ENCODE measurements around the gene TMEM106B.
A peak's percentile ranks its signal among the peaks of the same experiment; 100 is the strongest.

The TMEM106B gene

GRCh38 chr7:12239806-12240205, 28.7 kb downstream of the TMEM106B start:
- TF ChIP-seq EZH2phosphoT487 (IDR thresholded peaks at IDR 0.05; ENCODE audit: borderline replicate concordance, low read length) (no peak), CTCF (IDR thresholded peaks at IDR 0.05; ENCODE audit: low read depth, low read length, poor library complexity, severe bottlenecking) (no peak)
- peaks cover 14% of the 10 kb centered on the region for H3K4me1 ChIP-seq (ENCODE audit: control insufficient read depth, low read length)
- H3K4me3 ChIP-seq (ENCODE audit: low read length): no peak overlapping the region
- H3K9me2 ChIP-seq (replicated peaks; ENCODE audit: control insufficient read depth, low read length): no peaks in the 10 kb centered on the region
- no peaks in the 10 kb centered on the region for H3K79me2 ChIP-seq (ENCODE audit: control insufficient read depth, low read length)
- no peaks in the 10 kb centered on the region for H3K27me3 ChIP-seq (ENCODE audit: control insufficient read depth, low read length)
- 0 out of 2 replicates have a peak, but pooled peaks cover 2% of the 10 kb centered on the region for H3K9me3 ChIP-seq (ENCODE audit: control insufficient read depth, insufficient read depth, low read length)
- no peaks in the 10 kb centered on the region for H3K36me3 ChIP-seq (ENCODE audit: control insufficient read depth, low read length)
- H3F3A ChIP-seq (ENCODE audit: control insufficient read depth, insufficient read depth): no peaks in the 10 kb centered on the region
- no peak overlapping the region for H3K27ac ChIP-seq (ENCODE audit: low read depth, low read length)
- no peaks in the 10 kb centered on the region for H4K20me1 ChIP-seq (ENCODE audit: control insufficient read depth, insufficient read depth, low read depth, low read length)
- peak overlapping the region; percentile 3; the same call in 1 of the 2 replicates for H3K4me2 ChIP-seq (ENCODE audit: low read length)

GRCh38 chr7:12244129-12244528, 33.0 kb downstream of the TMEM106B start:
- Histone ChIP-seq H3K27ac (ENCODE audit: low read depth, low read length) (no peak overlapping the region), H3K79me2 (ENCODE audit: control insufficient read depth, low read length) (no peaks in the 10 kb centered on the region), H4K20me1 (ENCODE audit: control insufficient read depth, insufficient read depth, low read depth, low read length) (no peaks in the 10 kb centered on the region), H3K4me2 (ENCODE audit: low read length) (no peak overlapping the region), H3K4me3 (ENCODE audit: low read length) (no peak overlapping the region), H3K36me3 (ENCODE audit: control insufficient read depth, low read length) (no peaks in the 10 kb centered on the region), H3F3A (ENCODE audit: control insufficient read depth, insufficient read depth) (no peaks in the 10 kb centered on the region), H3K27me3 (ENCODE audit: control insufficient read depth, low read length) (no peaks in the 10 kb centered on the region), H3K9me3 (ENCODE audit: control insufficient read depth, insufficient read depth, low read length) (no peaks in the 10 kb centered on the region), H3K4me1 (ENCODE audit: control insufficient read depth, low read length) (peaks cover 14% of the 10 kb centered on the region), H3K9me2 (replicated peaks; ENCODE audit: control insufficient read depth, low read length) (no peaks in the 10 kb centered on the region)
- TF ChIP-seq EZH2phosphoT487 (IDR thresholded peaks at IDR 0.05; ENCODE audit: borderline replicate concordance, low read length) (no peak), CTCF (IDR thresholded peaks at IDR 0.05; ENCODE audit: low read depth, low read length, poor library complexity, severe bottlenecking) (peak; percentile 17)

GRCh38 chr7:12244694-12245093, 33.6 kb downstream of the TMEM106B start:
- no peaks in the 10 kb centered on the region for H3K9me3 ChIP-seq (ENCODE audit: control insufficient read depth, insufficient read depth, low read length)
- H3K4me1 ChIP-seq (ENCODE audit: control insufficient read depth, low read length): peaks cover 10% of the 10 kb centered on the region
- H3K27ac ChIP-seq (ENCODE audit: low read depth, low read length): no peak overlapping the region
- no peaks in the 10 kb centered on the region for H3K79me2 ChIP-seq (ENCODE audit: control insufficient read depth, low read length)
- no peak overlapping the region for H3K4me2 ChIP-seq (ENCODE audit: low read length)
- no peaks in the 10 kb centered on the region for H3K36me3 ChIP-seq (ENCODE audit: control insufficient read depth, low read length)
- H4K20me1 ChIP-seq (ENCODE audit: control insufficient read depth, insufficient read depth, low read depth, low read length): no peaks in the 10 kb centered on the region
- no peaks in the 10 kb centered on the region for H3K27me3 ChIP-seq (ENCODE audit: control insufficient read depth, low read length)
- H3K9me2 ChIP-seq (replicated peaks; ENCODE audit: control insufficient read depth, low read length): no peaks in the 10 kb centered on the region
- no peak overlapping the region for H3K4me3 ChIP-seq (ENCODE audit: low read length)
- H3F3A ChIP-seq (ENCODE audit: control insufficient read depth, insufficient read depth): no peaks in the 10 kb centered on the region
- TF ChIP-seq EZH2phosphoT487 (IDR thresholded peaks at IDR 0.05; ENCODE audit: borderline replicate concordance, low read length): no peak

- H3K4me3 ChIP-seq (ENCODE audit: low read length): no peak overlapping the region
- no peaks in the 10 kb centered on the region for H4K20me1 ChIP-seq (ENCODE audit: control insufficient read depth, insufficient read depth, low read depth, low read length)
- no peaks in the 10 kb centered on the region for H3K36me3 ChIP-seq (ENCODE audit: control insufficient read depth, low read length)
- no peak overlapping the region for H3K4me2 ChIP-seq (ENCODE audit: low read length)
- TF ChIP-seq EZH2phosphoT487 (IDR thresholded peaks at IDR 0.05; ENCODE audit: borderline replicate concordance, low read length): no peak
- no peak for TF ChIP-seq CTCF (IDR thresholded peaks at IDR 0.05; ENCODE audit: low read depth, low read length, poor library complexity, severe bottlenecking)
- H3K9me2 ChIP-seq (replicated peaks; ENCODE audit: control insufficient read depth, low read length): no peaks in the 10 kb centered on the region
- H3K27me3 ChIP-seq (ENCODE audit: control insufficient read depth, low read length): no peaks in the 10 kb centered on the region
- H3K79me2 ChIP-seq (ENCODE audit: control insufficient read depth, low read length): no peaks in the 10 kb centered on the region
- H3K4me1 ChIP-seq (ENCODE audit: control insufficient read depth, low read length): no peaks in the 10 kb centered on the region
- no peaks in the 10 kb centered on the region for H3K9me3 ChIP-seq (ENCODE audit: control insufficient read depth, insufficient read depth, low read length)
- no peaks in the 10 kb centered on the region for H3F3A ChIP-seq (ENCODE audit: control insufficient read depth, insufficient read depth)
- H3K27ac ChIP-seq (ENCODE audit: low read depth, low read length): no peak overlapping the region
Observed at GRCh38 chr7:12249706-12250105, 38.6 kb downstream of the TMEM106B start.

All from DOHH2 (cell line).